ENCODE data around the gene ERGIC3. TPM values are rescaled to one million over a fixed set of nuclear protein-coding genes. Genes with fewer than 3 reads are reported as not detected.

The ERGIC3 gene
- polyA plus RNA-seq, 1 of the 3 experiments (the other 2 are of a cell fraction) = 661 TPM

- CTCF ChIA-PET = no interaction called here
- TF ChIP-seq RAD21 (IDR thresholded peaks at IDR 0.05; ENCODE audit: low read length) = no peak
- Histone ChIP-seq H3K36me3 (replicated peaks in 1 of 2; ENCODE audit: control insufficient read depth in 1 of 2, insufficient read depth in 2 of 2, low read length in 1 of 2) (no peaks in the 10 kb centered on the region), H3K27me3 (ENCODE audit: insufficient read depth) (no peaks in the 10 kb centered on the region), H3K4me1 (ENCODE audit: control insufficient read depth in 1 of 2, insufficient read depth in 2 of 2, low read depth in 1 of 2, low read length in 1 of 2) (no peaks in the 10 kb centered on the region; a peak in 1 of 4 replicates), H3K9me2 (no peaks in the 10 kb centered on the region), H3K9ac (no peak overlapping the region), H2AFZ (ENCODE audit: low read depth) (no peak overlapping the region), H3K27ac (ENCODE audit: low read depth in 2 of 2, low read length in 1 of 2) (no peak overlapping the region), H3K4me3 (ENCODE audit: low read depth in 2 of 2, low read length in 1 of 2) (no peak overlapping the region), H3K4me2 (no peak overlapping the region), H4K20me1 (ENCODE audit: insufficient read depth) (no peaks in the 10 kb centered on the region), H3K79me2 (ENCODE audit: insufficient read depth) (no peaks in the 10 kb centered on the region), H3K9me3 (no peaks in the 10 kb centered on the region), H3F3A (replicated peaks; ENCODE audit: insufficient read depth) (no peaks in the 10 kb centered on the region)
- POLR2A ChIA-PET = no interaction called here
- no peak for DNase-seq
- WGBS (ENCODE audit: low lambda C conversion rate) = no CpG with 5 or more reads among the region's 1 CpG
Measured at GRCh38 chr20:35525639-35526038, 16.2 kb upstream of the ERGIC3 start.

GRCh38 chr20:35527122-35527769 lies 14.6 kb upstream of the ERGIC3 start:
- H3K27ac ChIP-seq (ENCODE audit: low read depth in 2 of 2, low read length in 1 of 2) = no peak overlapping the region
- H3K4me3 ChIP-seq (ENCODE audit: low read depth in 2 of 2, low read length in 1 of 2) = no peak overlapping the region
- H3K4me1 ChIP-seq (ENCODE audit: control insufficient read depth in 1 of 2, insufficient read depth in 2 of 2, low read depth in 1 of 2, low read length in 1 of 2) = no peaks in the 10 kb centered on the region; a peak in 1 of 4 replicates
- H4K20me1 ChIP-seq (ENCODE audit: insufficient read depth) = no peaks in the 10 kb centered on the region
- no peaks in the 10 kb centered on the region for H3K27me3 ChIP-seq (ENCODE audit: insufficient read depth)
- H3K9me3 ChIP-seq = no peaks in the 10 kb centered on the region
- H3K4me2 ChIP-seq = no peak overlapping the region
- no peaks in the 10 kb centered on the region for H3K36me3 ChIP-seq (replicated peaks in 1 of 2; ENCODE audit: control insufficient read depth in 1 of 2, insufficient read depth in 2 of 2, low read length in 1 of 2)
- H3F3A ChIP-seq (replicated peaks; ENCODE audit: insufficient read depth) = no peaks in the 10 kb centered on the region
- no peaks in the 10 kb centered on the region for H3K9me2 ChIP-seq
- POLR2A ChIA-PET = no interaction called here
- no peaks in the 10 kb centered on the region for H3K79me2 ChIP-seq (ENCODE audit: insufficient read depth)
- H2AFZ ChIP-seq (ENCODE audit: low read depth) = no peak overlapping the region
- TF ChIP-seq, protein P1, sequence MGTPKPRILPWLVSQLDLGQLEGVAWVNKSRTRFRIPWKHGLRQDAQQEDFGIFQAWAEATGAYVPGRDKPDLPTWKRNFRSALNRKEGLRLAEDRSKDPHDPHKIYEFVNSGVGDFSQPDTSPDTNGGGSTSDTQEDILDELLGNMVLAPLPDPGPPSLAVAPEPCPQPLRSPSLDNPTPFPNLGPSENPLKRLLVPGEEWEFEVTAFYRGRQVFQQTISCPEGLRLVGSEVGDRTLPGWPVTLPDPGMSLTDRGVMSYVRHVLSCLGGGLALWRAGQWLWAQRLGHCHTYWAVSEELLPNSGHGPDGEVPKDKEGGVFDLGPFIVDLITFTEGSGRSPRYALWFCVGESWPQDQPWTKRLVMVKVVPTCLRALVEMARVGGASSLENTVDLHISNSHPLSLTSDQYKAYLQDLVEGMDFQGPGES (IDR thresholded peaks at IDR 0.05; ENCODE audit: low read depth, low read length) = no peak
- WGBS (ENCODE audit: low lambda C conversion rate) = 95% methylated on average over 12 of the region's 12 CpGs
- no peak overlapping the region for H3K9ac ChIP-seq
- no peak for DNase-seq
- CTCF ChIA-PET = no interaction called here

GRCh38 chr20:35529552-35529951 lies 12.3 kb upstream of the ERGIC3 start, which contains the start of gene C20orf173:
TSS of gene C20orf173 (minus strand) at chr20:35529652. CDS start at chr20:35529373, 279 bp downstream.
- Histone ChIP-seq H3K79me2 (ENCODE audit: insufficient read depth) (no peaks in the 10 kb centered on the region), H3K9me3 (no peaks in the 10 kb centered on the region), H3K9ac (no peak within 1 kb of the TSS), H3K36me3 (replicated peaks in 1 of 2; ENCODE audit: control insufficient read depth in 1 of 2, insufficient read depth in 2 of 2, low read length in 1 of 2) (no peaks in the 10 kb centered on the region), H3F3A (replicated peaks; ENCODE audit: insufficient read depth) (no peaks in the 10 kb centered on the region), H3K4me3 (ENCODE audit: low read depth in 2 of 2, low read length in 1 of 2) (no peak within 1 kb of the TSS), H3K9me2 (no peaks in the 10 kb centered on the region), H3K4me1 (ENCODE audit: control insufficient read depth in 1 of 2, insufficient read depth in 2 of 2, low read depth in 1 of 2, low read length in 1 of 2) (no peaks in the 10 kb centered on the region), H4K20me1 (ENCODE audit: insufficient read depth) (no peaks in the 10 kb centered on the region), H3K27me3 (ENCODE audit: insufficient read depth) (no peaks in the 10 kb centered on the region), H3K27ac (ENCODE audit: low read depth in 2 of 2, low read length in 1 of 2) (no peak within 1 kb of the TSS), H3K4me2 (no peak within 1 kb of the TSS), H2AFZ (ENCODE audit: low read depth) (no peak within 1 kb of the TSS)
- POLR2A ChIA-PET = no interaction called here
- CTCF ChIA-PET = no interaction called here
- DNase-seq = no peak
- WGBS (ENCODE audit: low lambda C conversion rate) = 81% methylated on average over 2 of the region's 2 CpGs
- TF ChIP-seq, protein P2, sequence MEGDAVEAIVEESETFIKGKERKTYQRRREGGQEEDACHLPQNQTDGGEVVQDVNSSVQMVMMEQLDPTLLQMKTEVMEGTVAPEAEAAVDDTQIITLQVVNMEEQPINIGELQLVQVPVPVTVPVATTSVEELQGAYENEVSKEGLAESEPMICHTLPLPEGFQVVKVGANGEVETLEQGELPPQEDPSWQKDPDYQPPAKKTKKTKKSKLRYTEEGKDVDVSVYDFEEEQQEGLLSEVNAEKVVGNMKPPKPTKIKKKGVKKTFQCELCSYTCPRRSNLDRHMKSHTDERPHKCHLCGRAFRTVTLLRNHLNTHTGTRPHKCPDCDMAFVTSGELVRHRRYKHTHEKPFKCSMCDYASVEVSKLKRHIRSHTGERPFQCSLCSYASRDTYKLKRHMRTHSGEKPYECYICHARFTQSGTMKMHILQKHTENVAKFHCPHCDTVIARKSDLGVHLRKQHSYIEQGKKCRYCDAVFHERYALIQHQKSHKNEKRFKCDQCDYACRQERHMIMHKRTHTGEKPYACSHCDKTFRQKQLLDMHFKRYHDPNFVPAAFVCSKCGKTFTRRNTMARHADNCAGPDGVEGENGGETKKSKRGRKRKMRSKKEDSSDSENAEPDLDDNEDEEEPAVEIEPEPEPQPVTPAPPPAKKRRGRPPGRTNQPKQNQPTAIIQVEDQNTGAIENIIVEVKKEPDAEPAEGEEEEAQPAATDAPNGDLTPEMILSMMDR (IDR thresholded peaks at IDR 0.05) = no peak
- TF ChIP-seq NFIC (IDR thresholded peaks at IDR 0.05; ENCODE audit: borderline replicate concordance) (no peak), USF2 (IDR thresholded peaks at IDR 0.05; ENCODE audit: borderline replicate concordance, low read depth, low read length) (no peak), GATA2 (CRISPR knock-in tag; IDR thresholded peaks at IDR 0.05) (no peak), RAD21 (IDR thresholded peaks at IDR 0.05; ENCODE audit: low read length) (no peak), NRF1 (IDR thresholded peaks at IDR 0.05; ENCODE audit: low read depth, low read length) (no peak), YY1 (IDR thresholded peaks at IDR 0.05; ENCODE audit: low read depth) (no peak), TEAD4 (IDR thresholded peaks at IDR 0.05; ENCODE audit: borderline replicate concordance, insufficient read depth) (no peak), SIN3A (IDR thresholded peaks at IDR 0.05; ENCODE audit: borderline replicate concordance, low read depth, low read length) (no peak), FOXJ3 (CRISPR knock-in tag; IDR thresholded peaks at IDR 0.05) (no peak), RXRA (IDR thresholded peaks at IDR 0.05; ENCODE audit: borderline replicate concordance, low read depth) (no peak), EZH2phosphoT487 (IDR thresholded peaks at IDR 0.05; ENCODE audit: borderline replicate concordance, low read depth) (no peak), TCF12 (IDR thresholded peaks at IDR 0.05) (no peak), MXI1 (IDR thresholded peaks at IDR 0.05; ENCODE audit: low read depth, low read length) (no peak), FOXM1 (IDR thresholded peaks at IDR 0.05; ENCODE audit: low read depth) (no peak)
- TF ChIP-seq, protein P3, sequence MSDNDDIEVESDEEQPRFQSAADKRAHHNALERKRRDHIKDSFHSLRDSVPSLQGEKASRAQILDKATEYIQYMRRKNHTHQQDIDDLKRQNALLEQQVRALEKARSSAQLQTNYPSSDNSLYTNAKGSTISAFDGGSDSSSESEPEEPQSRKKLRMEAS (IDR thresholded peaks at IDR 0.05; ENCODE audit: low read depth) = no peak
